HG03378 (cell line): ENCODE results near the gene HOMEZ.
"Not testable (repeated sequence)": the region's sequence is repeated elsewhere in the genome, so short reads cannot be mapped to it uniquely, and the experiment has no call there.

Source experiments
- ATAC-seq: cut with Tn5 transposase; IDR thresholded peaks from one replicate; pipeline ENCODE4 v1.9.1; 2021; ENCODE audit warnings: mild to moderate bottlenecking, moderate library complexity; ENCODE audit not compliant: unreplicated experiment

The HOMEZ gene

GRCh38 chr14:23286020-23286901 lies at the start of gene HOMEZ:
Gene HOMEZ (minus strand): TSS chr14:23286132. CDS start chr14:23285952, 180 bp downstream.
- ATAC-seq: peak; percentile 95

- no peak for ATAC-seq
Observed at GRCh38 chr14:23335623-23336022, 49.7 kb upstream of the HOMEZ start.

- peak; percentile 56 for ATAC-seq
Observed at GRCh38 chr14:23327947-23328744, 42.2 kb upstream of the HOMEZ start.

GRCh38 chr14:23326491-23327332 lies 40.8 kb upstream of the HOMEZ start:
- ATAC-seq: no peak

- ATAC-seq: not testable (repeated sequence)
Observed at GRCh38 chr14:23325746-23326145, 39.8 kb upstream of the HOMEZ start.

- ATAC-seq: no peak
Observed at GRCh38 chr14:23324993-23325392, 39.1 kb upstream of the HOMEZ start.

- ATAC-seq: no peak
Observed at GRCh38 chr14:23324455-23324846, 38.5 kb upstream of the HOMEZ start.

GRCh38 chr14:23323838-23324454 lies 38.0 kb upstream of the HOMEZ start:
- ATAC-seq: no peak

- no peak for ATAC-seq
Observed at GRCh38 chr14:23322568-23323517, 36.9 kb upstream of the HOMEZ start.

- ATAC-seq: no peak
Observed at GRCh38 chr14:23321572-23322547, 35.9 kb upstream of the HOMEZ start.

- peak; percentile 92 for ATAC-seq
Observed at GRCh38 chr14:23320584-23321571, 34.9 kb upstream of the HOMEZ start, which contains the start of gene PABPN1. Gene PABPN1 (plus strand): TSS chr14:23321457. CDS start chr14:23321470, 13 bp downstream.

- ATAC-seq: no peak
Observed at GRCh38 chr14:23319746-23320583, 34.0 kb upstream of the HOMEZ start.

- no peak for ATAC-seq
Observed at GRCh38 chr14:23316300-23316699, 30.4 kb upstream of the HOMEZ start.

- ATAC-seq: no peak
Observed at GRCh38 chr14:23310546-23310945, 24.6 kb upstream of the HOMEZ start.

- ATAC-seq: no peak
Observed at GRCh38 chr14:23308721-23309445, 23.0 kb upstream of the HOMEZ start.
